IMR-90 (cell line): ENCODE measurements around the gene ATP1A1. TPM values are rescaled to one million over a fixed set of nuclear protein-coding genes. Genes with fewer than 3 reads are reported as not detected.

Experiments used
- ATAC-seq: fragments of 200-7000 bp; cut with Tn5 transposase; 2 replicates; pipeline ENCODE4 v1.9.1; 2020; ENCODE audit warnings: low read depth, mild to moderate bottlenecking, moderate library complexity
- BruUV-seq: library from RNA; stranded (reverse); fragments of 400-500 nt; replicated peaks from 2 replicates; lab custom pipeline; 2021; lab: Mats Ljungman, UMichigan
- CTCF ChIA-PET: fragments of 300-600 bp; formaldehyde crosslinking; extraction: SDS; loops from one replicate; lab custom pipeline; 2021; ENCODE audit warnings: antibody characterized with exemption; lab: Yijun Ruan, JAX
- POLR2A ChIA-PET: fragments of 300-600 bp; sonication (Branson Sonifier 250); formaldehyde crosslinking; loops from one replicate; lab custom pipeline; 2022; ENCODE audit warnings: antibody characterized with exemption; ENCODE audit not compliant: unreplicated experiment; lab: Charles Lee
- DNase-seq: peaks from one replicate; pipeline ENCODE4 v3.0.0; 2013
- H2AFZ ChIP-seq: replicated peaks from 2 replicates; pipeline ENCODE3; 2013; ENCODE audit warnings: low read length, mild to moderate bottlenecking; ENCODE audit not compliant: poor library complexity
- H2AK5ac ChIP-seq: 2 replicates; pipeline ENCODE4 v1.6.1; 2013; ENCODE audit warnings: low read depth, low read length, inconsistent platforms
- H2AK9ac ChIP-seq: replicated peaks from 2 replicates; pipeline ENCODE3; 2013; ENCODE audit warnings: mild to moderate bottlenecking, low read depth, low read length, moderate library complexity; ENCODE audit not compliant: poor library complexity
- H2BK120ac ChIP-seq: 2 replicates; pipeline ENCODE4 v1.6.1; 2013; ENCODE audit warnings: low read depth, low read length, inconsistent platforms
- H2BK15ac ChIP-seq: 3 replicates; pipeline ENCODE4 v1.6.1; 2013; ENCODE audit warnings: low read depth, low read length, inconsistent platforms
- H2BK20ac ChIP-seq: 2 replicates; pipeline ENCODE4 v1.6.1; 2013; ENCODE audit warnings: low read depth, mild to moderate bottlenecking, inconsistent platforms, low read length, moderate library complexity
- H2BK5ac ChIP-seq: 2 replicates; pipeline ENCODE4 v1.6.1; 2013; ENCODE audit warnings: mild to moderate bottlenecking, low read depth, low read length, inconsistent platforms; ENCODE audit not compliant: poor library complexity, severe bottlenecking
- H3K14ac ChIP-seq: replicated peaks from 2 replicates; pipeline ENCODE4 v1.6.1; 2013; ENCODE audit warnings: low read depth, low read length, inconsistent platforms
- H3K18ac ChIP-seq: 2 replicates; pipeline ENCODE4 v1.6.1; 2013; ENCODE audit warnings: low read depth, low read length, control low read depth
- H3K23ac ChIP-seq: 2 replicates; pipeline ENCODE4 v1.6.1; 2013; ENCODE audit warnings: low read depth, low read length, inconsistent platforms
- H3K27ac ChIP-seq: 2 replicates; pipeline ENCODE4 v1.5.1; 2013; ENCODE audit warnings: mild to moderate bottlenecking, control low read depth, low read length; ENCODE audit not compliant: insufficient read depth
- H3K27me3 ChIP-seq: 2 replicates; pipeline ENCODE4 v1.6.1; 2013; ENCODE audit warnings: low read length; ENCODE audit not compliant: control insufficient read depth, insufficient read depth
- H3K36me3 ChIP-seq: 2 replicates; pipeline ENCODE4 v1.6.1; 2013; ENCODE audit warnings: low read length, mixed read lengths; ENCODE audit not compliant: control insufficient read depth, insufficient read depth
- H3K4ac ChIP-seq: 2 replicates; pipeline ENCODE4 v1.6.1; 2013; ENCODE audit warnings: low read depth, low read length, inconsistent platforms
- H3K4me1 ChIP-seq: 2 replicates; pipeline ENCODE4 v1.6.1; 2013; ENCODE audit warnings: low read length, mixed read lengths; ENCODE audit not compliant: control insufficient read depth, insufficient read depth
- H3K4me2 ChIP-seq: 2 replicates; pipeline ENCODE4 v1.6.1; 2013; ENCODE audit warnings: low read depth, mild to moderate bottlenecking, control low read depth, low read length, moderate library complexity
- H3K4me3 ChIP-seq: 2 replicates; pipeline ENCODE4 v1.5.1; 2013; ENCODE audit warnings: low read depth, mild to moderate bottlenecking, control low read depth, low read length, moderate library complexity; ENCODE audit not compliant: insufficient read depth
- H3K56ac ChIP-seq: 2 replicates; pipeline ENCODE4 v1.6.1; 2013; ENCODE audit warnings: low read length, inconsistent platforms; ENCODE audit not compliant: insufficient read depth; ENCODE audit errors: extremely low read depth
- H3K79me1 ChIP-seq, 2 experiments: 2 replicates each; pipeline ENCODE4 v1.6.1; 2013; ENCODE audit warnings: low read length in 2 of 2, inconsistent platforms in 1 of 2, low read depth in 1 of 2
- H3K9ac ChIP-seq: 2 replicates; pipeline ENCODE4 v1.6.1; 2013; ENCODE audit warnings: low read depth, low read length, control low read depth
- H3K9me1 ChIP-seq: 2 replicates; pipeline ENCODE4 v1.6.1; 2013; ENCODE audit warnings: low read length, inconsistent platforms; ENCODE audit not compliant: insufficient read depth
- H3K9me3 ChIP-seq: 2 replicates; pipeline ENCODE4 v1.6.1; 2013; ENCODE audit warnings: low read length; ENCODE audit not compliant: control insufficient read depth, insufficient read depth
- H4K20me1 ChIP-seq: 2 replicates; pipeline ENCODE4 v1.6.1; 2013; ENCODE audit warnings: low read length, inconsistent platforms; ENCODE audit not compliant: insufficient read depth
- H4K5ac ChIP-seq: 2 replicates; pipeline ENCODE4 v1.6.1; 2013; ENCODE audit warnings: mild to moderate bottlenecking, low read depth, low read length, control low read depth
- H4K8ac ChIP-seq, 2 experiments: 2 replicates each; pipeline ENCODE4 v1.6.1; 2013; ENCODE audit warnings: low read depth in 2 of 2, low read length in 2 of 2, control low read depth in 1 of 2, inconsistent platforms in 1 of 2
- H4K91ac ChIP-seq: 2 replicates; pipeline ENCODE4 v1.6.1; 2013; ENCODE audit warnings: low read depth, low read length, inconsistent platforms; ENCODE audit not compliant: insufficient read depth
- CEBPB ChIP-seq: IDR thresholded peaks from 2 replicates; pipeline ENCODE4 v1.6.1; 2012; ENCODE audit warnings: low read depth, low read length, improper control_type of control experiment
- CTCF ChIP-seq: conservative IDR thresholded peaks from 2 replicates; pipeline ENCODE4 v1.5.1; 2012; ENCODE audit warnings: mild to moderate bottlenecking, low read depth, low read length, improper control_type of control experiment
- ELK1 ChIP-seq: fragments of 150-350 bp; IDR thresholded peaks from 2 replicates; pipeline ENCODE4 v1.6.1; 2016; ENCODE audit warnings: low read depth, mild to moderate bottlenecking, low read length, moderate library complexity, borderline replicate concordance
- FOS ChIP-seq: fragments of 150-350 bp; IDR thresholded peaks from 2 replicates; pipeline ENCODE4 v1.6.1; 2016; ENCODE audit warnings: low read depth, low read length
- MAFK ChIP-seq: IDR thresholded peaks from 2 replicates; pipeline ENCODE4 v1.6.1; 2012; ENCODE audit warnings: low read depth, low read length, improper control_type of control experiment
- MXI1 ChIP-seq: IDR thresholded peaks from 2 replicates; pipeline ENCODE4 v1.6.1; 2012; ENCODE audit warnings: low read depth, mild to moderate bottlenecking, low read length, moderate library complexity, borderline replicate concordance
- NFE2L2 ChIP-seq: fragments of 150-350 bp; IDR thresholded peaks from 2 replicates; pipeline ENCODE4 v1.6.1; 2016; ENCODE audit warnings: low read depth, mild to moderate bottlenecking, low read length
- POLR2A ChIP-seq: IDR thresholded peaks from 2 replicates; pipeline ENCODE4 v1.6.1; 2012; ENCODE audit warnings: mild to moderate bottlenecking, low read depth, low read length
- RAD21 ChIP-seq: IDR thresholded peaks from 2 replicates; pipeline ENCODE4 v1.6.1; 2012; ENCODE audit warnings: low read length, improper control_type of control experiment
- RCOR1 ChIP-seq: IDR thresholded peaks from 2 replicates; pipeline ENCODE4 v1.6.1; 2012; ENCODE audit warnings: mild to moderate bottlenecking, low read length, improper control_type of control experiment; ENCODE audit not compliant: insufficient replicate concordance
- RFX5 ChIP-seq: IDR thresholded peaks from 2 replicates; pipeline ENCODE4 v1.8.0; 2012; ENCODE audit warnings: low read depth, mild to moderate bottlenecking, low read length, moderate library complexity
- SMC3 ChIP-seq: fragments of 150-350 bp; IDR thresholded peaks from 2 replicates; pipeline ENCODE4 v1.6.1; 2016; ENCODE audit warnings: low read depth, mild to moderate bottlenecking, antibody characterized with exemption, low read length, moderate library complexity
- USF2 ChIP-seq: fragments of 150-350 bp; IDR thresholded peaks from 2 replicates; pipeline ENCODE4 v1.6.1; 2017; ENCODE audit warnings: mild to moderate bottlenecking, antibody characterized with exemption, low read length, low read depth
- WGBS, 2 experiments: methylation state at CpG; one replicate each; pipeline versions ENCODE4 v1.1.5 to v1.1.7; 2013; ENCODE audit warnings: missing lambda C conversion rate in 2 of 2; ENCODE audit not compliant: insufficient read length in 1 of 2; ENCODE audit errors: extremely low coverage in 2 of 2; 5-methylcytosine and 5-hydroxymethylcytosine counted together
- dilution Hi-C: fragments of 300-500 bp; cut with HindIII; formaldehyde crosslinking; loops from one replicate; pipeline ENCODE4 v1.14.3; 2018; ENCODE audit warnings: low sequenced_read_pairs; ENCODE audit not compliant: unreplicated experiment
- in situ Hi-C: fragments of 300-500 bp; cut with MboI; formaldehyde crosslinking; loops from 3 replicates; pipeline ENCODE4 v1.14.3; 2019; ENCODE audit warnings: low sequenced_read_pairs, inconsistent platforms, mixed read lengths
- intact Hi-C: fragments of 100-400 bp; cut with micrococcal nuclease; formaldehyde crosslinking; loops from 2 replicates; pipeline ENCODE4 v1.10.0; 2022
- polyA plus RNA-seq, 3 experiments: library from polyadenylated mRNA; depleted of rRNA; stranded (reverse); fragments of >200 nt; gene quantifications; 2 replicates each; pipeline ENCODE4 v1.2.3, GENCODE V29; 2012; ENCODE audit warnings: low replicate concordance in 1 of 3
- total RNA-seq: library from RNA; depleted of rRNA; stranded (reverse); fragments of >200 nt; gene quantifications from 2 replicates; pipeline ENCODE4 v1.2.3, GENCODE V29; 2012

ATP1A1 gene
- total and polyA plus RNA-seq, 2 of the 4 experiments (the other 2 are of a cell fraction) = 116 to 125 TPM

DNA sequence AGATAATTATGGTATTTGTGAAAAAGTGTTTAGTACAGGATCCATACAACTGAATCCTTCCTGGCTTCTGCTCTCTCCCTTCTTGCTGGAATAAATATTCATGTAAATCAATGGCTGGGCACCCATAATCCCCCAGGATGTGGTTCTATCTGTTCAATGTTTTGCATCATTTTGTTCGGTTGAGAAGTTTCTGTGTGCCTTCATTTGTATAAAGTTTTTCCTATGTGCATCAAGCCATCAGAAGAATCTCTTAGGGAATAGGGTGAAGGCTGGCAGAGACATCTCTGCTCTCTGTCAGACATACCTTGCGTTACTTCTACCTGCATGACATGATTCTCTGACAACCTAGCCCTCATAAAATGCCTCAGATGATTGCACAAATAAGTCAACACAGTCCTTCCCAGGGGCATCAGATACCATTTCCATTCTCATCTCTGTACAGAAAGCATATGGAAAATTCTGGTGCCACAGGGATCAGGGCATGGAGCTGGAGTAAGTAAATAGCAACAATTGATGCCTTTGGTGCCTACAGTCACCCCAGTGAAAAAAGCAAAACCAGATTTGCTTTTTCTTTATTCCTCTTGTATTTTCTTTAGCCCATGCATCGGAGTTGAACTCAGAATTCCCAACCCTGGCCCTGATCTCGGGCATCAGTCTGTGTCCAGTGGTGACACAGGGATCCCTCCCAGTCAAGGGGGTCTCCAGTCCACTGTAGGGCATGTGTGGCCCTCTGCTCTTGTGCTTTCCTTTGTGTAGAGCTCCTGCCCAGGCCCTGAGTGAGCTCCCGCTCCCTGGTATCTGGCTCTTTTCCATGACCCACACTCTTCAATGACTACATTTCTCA lies 39.7 kb upstream of the ATP1A1 start:
- BruUV-seq = no TSS peak
- Histone ChIP-seq H2BK20ac (no peak overlapping the region), H2BK15ac (no peak overlapping the region), H3K4me2 (no peak overlapping the region), H4K8ac (no peak overlapping the region), H4K91ac (no peak overlapping the region), H2AFZ (no peak overlapping the region), H3K27me3 (peaks cover 10% of the 10 kb centered on the region), H3K79me1 (no peaks in the 10 kb centered on the region), H2BK5ac (no peak overlapping the region), H3K23ac (no peak overlapping the region), H3K4me1 (no peaks in the 10 kb centered on the region), H3K4ac (no peak overlapping the region), H3K56ac (no peak overlapping the region), H3K27ac (no peak overlapping the region), H3K9me1 (no peaks in the 10 kb centered on the region), H4K20me1 (no peaks in the 10 kb centered on the region), H3K9me3 (no peaks in the 10 kb centered on the region), H3K18ac (no peak overlapping the region), H3K4me3 (no peak overlapping the region), H2BK120ac (no peak overlapping the region), H3K36me3 (no peaks in the 10 kb centered on the region), H2AK9ac (no peak overlapping the region), H3K14ac (no peak overlapping the region), H4K5ac (no peak overlapping the region), H3K9ac (no peak overlapping the region), H2AK5ac (no peak overlapping the region)
- intact Hi-C loops (no loop called here), in situ Hi-C loops (no loop called here), dilution Hi-C loops (no loop called here)
- DNase-seq = no peak
- TF ChIP-seq FOS = no peak
- TF ChIP-seq RAD21 = no peak
- no peak for TF ChIP-seq CEBPB
- TF ChIP-seq CTCF = no peak
- TF ChIP-seq RFX5 = no peak
- no peak for TF ChIP-seq ELK1
- no peak for TF ChIP-seq USF2
- TF ChIP-seq MAFK = no peak
- no peak for TF ChIP-seq SMC3
- no peak for TF ChIP-seq MXI1
- no peak for TF ChIP-seq POLR2A
- no peak for TF ChIP-seq NFE2L2
- no peak for TF ChIP-seq RCOR1
- POLR2A ChIA-PET = no interaction called here
- ATAC-seq = no peak
- 67% methylated on average over 2 of the region's 5 CpGs; no CpG with 5 or more reads in 1 of the 2 experiments for whole genome bisulfite sequencing, 2 experiments
- CTCF ChIA-PET = no interaction called here
